Nephron progenitor cell (in vitro differentiated cells): ENCODE measurements around the gene CALU.
A peak's percentile ranks its signal among the peaks of the same experiment; 100 is the strongest.

ENCODE experiments used
- DNase-seq: peaks from one replicate; pipeline ENCODE4 v3.0.0; 2021
- H3K27ac Mint-ChIP-seq: 2 replicates; pipeline ENCODE4 v1.8.0; 2021; ENCODE audit warnings: mild to moderate bottlenecking, moderate library complexity, mixed read lengths
- H3K27me3 Mint-ChIP-seq: 2 replicates; pipeline ENCODE4 v1.8.0; 2021; ENCODE audit warnings: mild to moderate bottlenecking, low read depth, mixed read lengths; ENCODE audit not compliant: poor library complexity
- H3K36me3 Mint-ChIP-seq: 2 replicates; pipeline ENCODE4 v1.8.0; 2021; ENCODE audit warnings: low read depth, mixed read lengths
- H3K4me1 Mint-ChIP-seq: 2 replicates; pipeline ENCODE4 v1.8.0; 2021; ENCODE audit warnings: mixed read lengths
- H3K4me3 Mint-ChIP-seq: 2 replicates; pipeline ENCODE4 v1.8.0; 2021; ENCODE audit warnings: mild to moderate bottlenecking, moderate library complexity, mixed read lengths
- H3K9me3 Mint-ChIP-seq: 2 replicates; pipeline ENCODE4 v1.8.0; 2021; ENCODE audit warnings: mild to moderate bottlenecking, moderate library complexity, mixed read lengths
- TF ChIP-seq, protein P1 (sequence below): fragments of 200-600 bp; sonication (generic); IDR thresholded peaks from 2 replicates; pipeline ENCODE4 v1.5.0; 2021; ENCODE audit warnings: antibody characterized with exemption

The CALU gene

DNA sequence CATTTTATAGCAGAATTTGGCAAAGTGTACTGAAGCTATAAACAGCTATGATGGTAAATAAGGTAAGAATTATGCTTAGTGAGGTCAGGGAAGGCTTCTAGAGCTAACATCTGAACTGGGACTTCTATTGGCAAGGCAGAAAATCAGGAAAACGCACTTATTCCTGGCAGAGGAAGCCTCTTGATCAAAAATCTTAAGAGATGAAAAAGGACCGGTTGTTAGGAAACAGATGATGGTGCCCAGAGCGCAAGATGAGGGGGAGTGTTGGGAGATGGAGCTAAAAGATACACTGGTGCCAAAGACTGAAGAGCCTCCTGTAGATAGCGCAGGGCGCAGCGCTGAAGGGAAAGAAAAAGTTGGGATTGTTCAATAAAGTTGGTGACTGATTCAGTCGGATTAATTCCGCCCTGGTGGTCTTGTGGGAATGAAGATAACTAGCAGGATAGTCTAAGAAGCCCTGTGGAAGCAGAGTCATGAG lies 550 bp upstream of the CALU start:
- DNase-seq = no peak
- peaks cover 9% of the 10 kb centered on the region for H3K36me3 Mint-ChIP-seq

DNA sequence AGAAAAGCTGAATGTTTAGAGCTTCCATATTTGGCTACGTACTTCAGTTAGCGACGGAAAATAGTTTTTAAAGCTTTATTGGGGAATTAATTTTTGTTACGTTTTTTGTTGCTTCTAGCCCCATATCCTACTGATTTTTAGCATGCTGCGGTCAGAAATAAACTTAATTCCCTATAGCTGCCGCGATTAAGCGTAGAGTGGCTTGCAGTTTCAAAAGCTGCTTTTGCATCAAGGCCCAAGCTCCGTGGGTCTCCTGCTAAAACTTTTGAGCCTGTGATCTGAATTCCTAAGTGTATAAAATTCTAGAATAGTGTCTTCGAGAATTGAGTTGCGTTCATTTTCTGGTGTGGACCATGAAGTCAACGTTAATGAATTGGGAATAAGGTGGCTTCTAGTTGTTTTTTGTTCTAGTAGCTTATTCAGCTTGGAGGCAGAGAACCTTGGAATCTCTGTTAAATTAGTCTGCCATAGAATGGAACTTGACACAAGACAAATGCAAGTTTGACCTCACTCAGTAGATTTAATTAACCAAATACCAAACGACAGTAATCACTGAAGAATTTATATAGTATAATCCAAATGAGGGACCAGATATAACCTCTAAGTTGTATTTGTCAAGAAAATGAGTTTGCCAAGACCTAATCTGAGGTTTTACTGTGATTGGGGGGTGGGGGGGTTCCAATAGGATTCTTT lies 977 bp downstream of the CALU start:
- H3K27ac Mint-ChIP-seq = peak overlapping the region; percentile 99
- TF ChIP-seq, protein P1, sequence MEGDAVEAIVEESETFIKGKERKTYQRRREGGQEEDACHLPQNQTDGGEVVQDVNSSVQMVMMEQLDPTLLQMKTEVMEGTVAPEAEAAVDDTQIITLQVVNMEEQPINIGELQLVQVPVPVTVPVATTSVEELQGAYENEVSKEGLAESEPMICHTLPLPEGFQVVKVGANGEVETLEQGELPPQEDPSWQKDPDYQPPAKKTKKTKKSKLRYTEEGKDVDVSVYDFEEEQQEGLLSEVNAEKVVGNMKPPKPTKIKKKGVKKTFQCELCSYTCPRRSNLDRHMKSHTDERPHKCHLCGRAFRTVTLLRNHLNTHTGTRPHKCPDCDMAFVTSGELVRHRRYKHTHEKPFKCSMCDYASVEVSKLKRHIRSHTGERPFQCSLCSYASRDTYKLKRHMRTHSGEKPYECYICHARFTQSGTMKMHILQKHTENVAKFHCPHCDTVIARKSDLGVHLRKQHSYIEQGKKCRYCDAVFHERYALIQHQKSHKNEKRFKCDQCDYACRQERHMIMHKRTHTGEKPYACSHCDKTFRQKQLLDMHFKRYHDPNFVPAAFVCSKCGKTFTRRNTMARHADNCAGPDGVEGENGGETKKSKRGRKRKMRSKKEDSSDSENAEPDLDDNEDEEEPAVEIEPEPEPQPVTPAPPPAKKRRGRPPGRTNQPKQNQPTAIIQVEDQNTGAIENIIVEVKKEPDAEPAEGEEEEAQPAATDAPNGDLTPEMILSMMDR = no peak
- H3K4me1 Mint-ChIP-seq = peaks cover 52% of the 10 kb centered on the region

More for the DNA sequence above, 550 bp upstream of the CALU start:
- Mint-ChIP-seq H3K4me3 (peak overlapping the region; percentile 96), H3K4me1 (peaks cover 54% of the 10 kb centered on the region), H3K27me3 (peaks cover 11% of the 10 kb centered on the region), H3K27ac (peak overlapping the region; percentile 82), H3K9me3 (no peaks in the 10 kb centered on the region)
- TF ChIP-seq, protein P1 = no peak

GRCh38 chr7:128740996-128741395 lies 1.8 kb downstream of the CALU start:
- Mint-ChIP-seq H3K4me3 (no peak overlapping the region), H3K27me3 (peaks cover 10% of the 10 kb centered on the region), H3K36me3 (peaks cover 30% of the 10 kb centered on the region)

More for the DNA sequence above, 977 bp downstream of the CALU start:
- Mint-ChIP-seq H3K27me3 (peaks cover 11% of the 10 kb centered on the region), H3K4me3 (peak overlapping the region; percentile 96), H3K9me3 (peaks cover 4% of the 10 kb centered on the region), H3K36me3 (peaks cover 22% of the 10 kb centered on the region)
- no peak for DNase-seq

DNA sequence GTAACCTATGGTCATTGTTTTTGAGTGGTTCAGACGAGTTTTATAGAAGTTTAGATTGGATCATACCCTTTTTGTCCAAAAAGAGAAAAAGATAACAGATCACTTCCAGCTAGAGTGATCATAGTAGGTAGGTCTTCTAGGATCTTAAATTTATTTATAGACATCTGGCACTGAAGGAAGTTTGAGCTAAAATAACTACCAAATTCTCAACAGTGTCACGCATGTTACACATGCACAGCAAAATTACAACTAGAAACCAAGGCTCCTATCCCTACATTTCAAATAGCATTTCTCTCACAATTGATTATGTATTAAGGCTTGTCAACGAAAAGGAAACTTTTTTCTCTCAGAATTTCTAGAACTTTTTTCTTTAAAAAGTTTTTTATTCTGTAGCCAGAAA lies 2.3 kb downstream of the CALU start:
- H3K27ac Mint-ChIP-seq = no peak overlapping the region
- TF ChIP-seq, protein P1 = no peak
- peaks cover 7% of the 10 kb centered on the region for H3K9me3 Mint-ChIP-seq
- no peak overlapping the region for H3K4me3 Mint-ChIP-seq
- DNase-seq = no peak
- peaks cover 42% of the 10 kb centered on the region for H3K4me1 Mint-ChIP-seq
- peaks cover 5% of the 10 kb centered on the region for H3K27me3 Mint-ChIP-seq
- peaks cover 35% of the 10 kb centered on the region for H3K36me3 Mint-ChIP-seq

More at GRCh38 chr7:128740996-128741395, 1.8 kb downstream of the CALU start:
- Mint-ChIP-seq H3K9me3 (peaks cover 7% of the 10 kb centered on the region), H3K4me1 (peaks cover 45% of the 10 kb centered on the region), H3K27ac (no peak overlapping the region)
- DNase-seq = no peak
- TF ChIP-seq, protein P1 = no peak

- no peak for DNase-seq
- Mint-ChIP-seq H3K27me3 (no peaks in the 10 kb centered on the region), H3K4me1 (peaks cover 42% of the 10 kb centered on the region), H3K9me3 (peaks cover 7% of the 10 kb centered on the region), H3K36me3 (peaks cover 40% of the 10 kb centered on the region), H3K27ac (no peak overlapping the region), H3K4me3 (no peak overlapping the region)
- TF ChIP-seq, protein P1 = no peak
Measured at GRCh38 chr7:128742206-128742605, 3.0 kb downstream of the CALU start.
